H9 (cell line): ENCODE results near the gene SETD3. TPM values are rescaled to one million over a fixed set of nuclear protein-coding genes. Genes with fewer than 3 reads are reported as not detected.

Experiments
- DNase-seq: peaks from one replicate; pipeline ENCODE4 v3.0.0-alpha.2; 2017
- H2AFZ ChIP-seq: one replicate; pipeline ENCODE4 v1.6.1; 2013; ENCODE audit warnings: mild to moderate bottlenecking, low read length, control low read depth, moderate library complexity
- H2AK5ac ChIP-seq: 2 replicates; pipeline ENCODE4 v1.6.1; 2013; ENCODE audit warnings: low read length, control low read depth, mixed read lengths; ENCODE audit not compliant: insufficient read length
- H2BK120ac ChIP-seq: one replicate; pipeline ENCODE4 v1.6.1; 2013; ENCODE audit warnings: low read depth, mild to moderate bottlenecking, low read length, control low read depth, inconsistent platforms; ENCODE audit not compliant: poor library complexity, severe bottlenecking
- H2BK12ac ChIP-seq: 2 replicates; pipeline ENCODE4 v1.6.1; 2013; ENCODE audit warnings: low read length, control low read depth, mixed read lengths, low read depth; ENCODE audit not compliant: insufficient read length
- H2BK15ac ChIP-seq: 2 replicates; pipeline ENCODE4 v1.6.1; 2013; ENCODE audit warnings: low read depth, low read length, control low read depth
- H2BK20ac ChIP-seq: one replicate; pipeline ENCODE4 v1.6.1; 2013; ENCODE audit warnings: low read depth, mild to moderate bottlenecking, low read length, control low read depth, inconsistent platforms; ENCODE audit not compliant: poor library complexity, severe bottlenecking
- H2BK5ac ChIP-seq: 2 replicates; pipeline ENCODE4 v1.6.1; 2013; ENCODE audit warnings: low read length, control low read depth, mixed read lengths; ENCODE audit not compliant: insufficient read length
- H3K14ac ChIP-seq: 2 replicates; pipeline ENCODE4 v1.6.1; 2013; ENCODE audit warnings: low read length, control low read depth; ENCODE audit not compliant: insufficient read depth
- H3K18ac ChIP-seq: 2 replicates; pipeline ENCODE4 v1.6.1; 2013; ENCODE audit warnings: low read depth, mild to moderate bottlenecking, mixed read lengths, low read length, control low read depth; ENCODE audit not compliant: insufficient read length
- H3K23ac ChIP-seq: 2 replicates; pipeline ENCODE4 v1.6.1; 2013; ENCODE audit warnings: low read length, control low read depth, mixed read lengths, low read depth; ENCODE audit not compliant: insufficient read length
- H3K23me2 ChIP-seq: 2 replicates; pipeline ENCODE4 v1.6.1; 2013; ENCODE audit warnings: low read depth, mild to moderate bottlenecking, mixed read lengths, low read length, control low read depth; ENCODE audit not compliant: insufficient read length, poor library complexity, severe bottlenecking
- H3K27ac ChIP-seq: 2 replicates; pipeline ENCODE4 v1.5.1; 2013; ENCODE audit warnings: low read length, control low read depth, mixed read lengths, low read depth; ENCODE audit not compliant: insufficient read length
- H3K27me3 ChIP-seq: 2 replicates; pipeline ENCODE4 v1.6.1; 2013; ENCODE audit warnings: low read length, control low read depth, inconsistent platforms; ENCODE audit not compliant: insufficient read depth
- H3K4ac ChIP-seq: 2 replicates; pipeline ENCODE4 v1.6.1; 2013; ENCODE audit warnings: low read depth, mild to moderate bottlenecking, control low read depth, inconsistent platforms, low read length, moderate library complexity
- H3K4me1 ChIP-seq: 2 replicates; pipeline ENCODE4 v1.6.1; 2013; ENCODE audit warnings: low read length, control low read depth, inconsistent platforms; ENCODE audit not compliant: insufficient read depth
- H3K4me2 ChIP-seq: 2 replicates; pipeline ENCODE4 v1.6.1; 2013; ENCODE audit warnings: low read length, control low read depth, mixed read lengths; ENCODE audit not compliant: insufficient read length, insufficient read depth
- H3K56ac ChIP-seq: 2 replicates; pipeline ENCODE4 v1.6.1; 2013; ENCODE audit warnings: low read depth, mild to moderate bottlenecking, mixed read lengths, low read length, control low read depth; ENCODE audit not compliant: insufficient read length
- H3K79me1 ChIP-seq: 2 replicates; pipeline ENCODE4 v1.6.1; 2013; ENCODE audit warnings: low read depth, mild to moderate bottlenecking, moderate library complexity, low read length, control low read depth, inconsistent platforms; ENCODE audit not compliant: insufficient read depth, poor library complexity, severe bottlenecking
- H3K79me2 ChIP-seq: 2 replicates; pipeline ENCODE4 v1.6.1; 2013; ENCODE audit warnings: low read length, control low read depth, inconsistent platforms; ENCODE audit not compliant: insufficient read depth
- H3K9ac ChIP-seq: 2 replicates; pipeline ENCODE4 v1.6.1; 2013; ENCODE audit warnings: low read length, control low read depth, mixed read lengths; ENCODE audit not compliant: insufficient read length; ENCODE audit errors: extremely low read depth
- H3K9me3 ChIP-seq: one replicate; pipeline ENCODE4 v1.6.1; 2013; ENCODE audit warnings: low read depth, low read length, inconsistent platforms; ENCODE audit not compliant: control insufficient read depth
- H3T11ph ChIP-seq: one replicate; pipeline ENCODE4 v1.6.1; 2013; ENCODE audit warnings: mild to moderate bottlenecking, low read length, control low read depth, inconsistent platforms
- H4K20me1 ChIP-seq: one replicate; pipeline ENCODE4 v1.6.1; 2013; ENCODE audit not compliant: control insufficient read depth, insufficient read length, insufficient read depth
- H4K5ac ChIP-seq: 2 replicates; pipeline ENCODE4 v1.6.1; 2013; ENCODE audit warnings: low read depth, mild to moderate bottlenecking, mixed read lengths, low read length, control low read depth; ENCODE audit not compliant: insufficient read length
- H4K8ac ChIP-seq: replicated peaks from 2 replicates; pipeline ENCODE4 v1.6.1; 2013; ENCODE audit warnings: low read length, control low read depth, mixed read lengths, low read depth; ENCODE audit not compliant: insufficient read length
- H4K91ac ChIP-seq: 2 replicates; pipeline ENCODE4 v1.6.1; 2013; ENCODE audit warnings: low read depth, mild to moderate bottlenecking, moderate library complexity, mixed read lengths, low read length, control low read depth; ENCODE audit not compliant: insufficient read length
- H3K27ac Mint-ChIP-seq, 3 experiments: 2 replicates in 2 of 3; 3 replicates in 1 of 3; pipeline ENCODE4 v1.8.0; 2020 to 2021; ENCODE audit warnings: mixed read lengths in 3 of 3, mild to moderate bottlenecking in 1 of 3, moderate library complexity in 1 of 3
- H3K27me3 Mint-ChIP-seq: 2 replicates; pipeline ENCODE4 v1.8.0; 2021; ENCODE audit warnings: low read depth, mild to moderate bottlenecking, moderate library complexity, mixed read lengths
- H3K36me3 Mint-ChIP-seq, 3 experiments: 2 replicates in 2 of 3; 3 replicates in 1 of 3; pipeline ENCODE4 v1.8.0; 2020 to 2021; ENCODE audit warnings: low read depth in 3 of 3, mixed read lengths in 3 of 3; ENCODE audit not compliant: insufficient read depth in 1 of 3
- H3K4me1 Mint-ChIP-seq, 2 experiments: 2 replicates each; pipeline ENCODE4 v1.8.0; 2020; ENCODE audit warnings: mixed read lengths in 2 of 2
- H3K4me3 Mint-ChIP-seq, 2 experiments: 2 replicates in 1 of 2; 3 replicates in 1 of 2; pipeline ENCODE4 v1.8.0; 2020 to 2021; ENCODE audit warnings: mild to moderate bottlenecking in 2 of 2, mixed read lengths in 2 of 2, moderate library complexity in 1 of 2
- H3K9me3 Mint-ChIP-seq, 2 experiments: 2 replicates in 1 of 2; 3 replicates in 1 of 2; pipeline ENCODE4 v1.8.0; 2020; ENCODE audit warnings: mild to moderate bottlenecking in 2 of 2, mixed read lengths in 2 of 2, moderate library complexity in 1 of 2
- CTCF ChIP-seq: fragments of 200-600 bp; sonication (generic); conservative IDR thresholded peaks from 3 replicates; pipeline ENCODE4 v1.8.0; 2021; ENCODE audit warnings: antibody characterized with exemption, mild to moderate bottlenecking
- WGBS: extraction: QIAGEN DNeasy Blood & Tissue Kit; methylation state at CpG from one replicate; pipeline ENCODE4 v1.1.7; 2013; ENCODE audit warnings: missing lambda C conversion rate, low lambda C conversion rate, mixed read lengths; ENCODE audit not compliant: insufficient read length; ENCODE audit errors: extremely low coverage; 5-methylcytosine and 5-hydroxymethylcytosine counted together
- total RNA-seq: library from RNA; stranded (reverse); gene quantifications from 2 replicates; pipeline ENCODE4 v1.2.1, GENCODE V29; 2021

Gene SETD3
- total RNA-seq, 1 experiment from 2014 or later: 56.7 TPM

- no peak overlapping the region for H2AK5ac ChIP-seq
- H2BK120ac ChIP-seq: no peak overlapping the region
- H3K23ac ChIP-seq: no peak overlapping the region
- H3K79me1 ChIP-seq: no peaks in the 10 kb centered on the region
- no peak overlapping the region for H3K27ac ChIP-seq
- no peaks in the 10 kb centered on the region for H3K79me2 ChIP-seq
- WGBS: no CpG with 5 or more reads among the region's 12 CpGs
- Mint-ChIP-seq H3K4me3 (no peak overlapping the region), H3K9me3 (no peaks in the 10 kb centered on the region), H3K27me3 (peaks cover 7% of the 10 kb centered on the region), H3K4me1 (peaks cover 19 to 25% of the 10 kb centered on the region in 2 experiments), H3K27ac (no peak overlapping the region), H3K36me3 (no peaks in the 10 kb centered on the region)
- H3K4ac ChIP-seq: no peak overlapping the region
- DNase-seq: no peak
- H2BK20ac ChIP-seq: no peak overlapping the region
- no peaks in the 10 kb centered on the region for H3K27me3 ChIP-seq
- H3K56ac ChIP-seq: no peak overlapping the region
- no peaks in the 10 kb centered on the region for H4K20me1 ChIP-seq
- no peaks in the 10 kb centered on the region for H3K9me3 ChIP-seq
- no peak overlapping the region for H2BK5ac ChIP-seq
- no peak overlapping the region for H4K5ac ChIP-seq
- no peak overlapping the region for H4K8ac ChIP-seq
- no peak overlapping the region for H3T11ph ChIP-seq
- no peak overlapping the region for H3K9ac ChIP-seq
- no peaks in the 10 kb centered on the region for H3K23me2 ChIP-seq
- no peak overlapping the region for H3K4me2 ChIP-seq
- no peak overlapping the region for H2BK15ac ChIP-seq
- no peak for TF ChIP-seq CTCF
- H2AFZ ChIP-seq: no peak overlapping the region
- no peak overlapping the region for H4K91ac ChIP-seq
- no peaks in the 10 kb centered on the region for H3K4me1 ChIP-seq
- no peak overlapping the region for H2BK12ac ChIP-seq
- no peak overlapping the region for H3K14ac ChIP-seq
- no peak overlapping the region for H3K18ac ChIP-seq
Observed at GRCh38 chr14:99363051-99363450, 117.6 kb downstream of the SETD3 start.
